GM08714 (cell line): Measurements from ENCODE around the gene SLC26A9.

Experiments used
- H3K4me3 ChIP-seq: fragments of 200-500 bp; sonication (Bioruptor generic); 2 replicates; pipeline ENCODE4 v1.5.1; 2014; ENCODE audit warnings: mild to moderate bottlenecking, low read length, inconsistent platforms
- ZNF274 ChIP-seq: IDR thresholded peaks from 2 replicates; pipeline ENCODE4 v1.6.1; 2012; ENCODE audit warnings: mild to moderate bottlenecking, low read depth, low read length

Gene SLC26A9

DNA sequence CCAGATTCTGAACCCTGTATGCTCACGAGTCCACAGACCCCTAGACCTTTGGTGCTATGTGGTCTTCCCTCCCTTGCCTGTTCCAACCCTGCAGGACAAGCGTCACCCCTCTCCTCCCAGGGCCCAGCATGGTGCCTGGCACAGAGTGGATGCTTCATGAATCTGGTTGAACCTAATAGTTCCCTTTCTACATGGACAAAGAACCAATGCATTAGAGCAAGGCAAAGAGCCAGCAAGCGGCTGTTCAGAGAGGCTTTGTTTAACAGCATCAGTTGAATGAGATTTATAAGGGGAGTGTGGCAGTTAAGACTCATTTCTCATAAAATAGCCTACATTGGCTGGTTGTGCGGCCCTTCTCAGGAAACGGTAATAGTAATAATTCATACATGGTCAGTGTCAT is 14.9 kb downstream of the SLC26A9 start:
- no peak for TF ChIP-seq ZNF274

DNA sequence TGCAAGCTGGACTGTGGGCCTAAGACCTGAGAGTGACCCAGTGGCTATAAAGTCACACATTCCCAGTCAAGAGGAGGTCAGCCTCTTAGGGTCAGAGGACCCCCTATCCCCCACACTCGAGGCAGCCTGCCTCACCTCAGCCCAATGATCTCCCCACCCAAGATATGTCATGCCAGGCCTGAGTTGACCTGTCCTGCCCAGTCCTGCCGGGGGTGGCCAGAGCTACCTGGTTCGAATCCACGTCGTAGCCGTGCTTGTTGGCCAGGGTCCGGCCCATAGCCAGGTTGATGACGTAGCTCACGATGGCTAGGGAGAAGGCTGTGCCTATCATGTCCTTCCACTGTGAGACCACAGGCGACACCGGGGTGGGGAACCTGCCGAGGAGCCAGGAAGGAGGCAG is 15.6 kb downstream of the SLC26A9 start:
- no peak for TF ChIP-seq ZNF274
- no peak overlapping the region for H3K4me3 ChIP-seq

More for the DNA sequence above, 14.9 kb downstream of the SLC26A9 start:
- H3K4me3 ChIP-seq, result no peak overlapping the region

GRCh38 chr1:205927247-205927646 is 16.0 kb downstream of the SLC26A9 start:
- no peak for TF ChIP-seq ZNF274
- no peak overlapping the region for H3K4me3 ChIP-seq

DNA sequence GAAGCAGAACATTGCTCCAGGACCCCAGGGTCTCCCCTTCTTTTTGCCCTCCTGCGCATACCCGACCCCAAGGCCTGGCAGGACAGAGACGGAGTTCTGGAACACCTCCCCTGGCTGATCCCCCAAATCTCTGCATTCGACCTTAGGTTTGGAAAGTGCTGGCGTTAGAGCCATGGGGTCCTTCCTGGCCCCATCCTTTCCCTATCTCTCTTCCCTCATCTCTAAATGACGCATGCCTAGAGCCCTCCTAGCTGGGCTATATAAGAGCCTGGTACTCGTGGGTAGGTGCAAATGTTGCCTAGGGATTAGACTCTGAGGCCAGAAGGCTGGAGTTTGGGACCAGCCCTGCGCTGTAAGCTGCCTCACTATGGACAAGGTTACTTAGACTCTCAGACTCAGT is 16.6 kb downstream of the SLC26A9 start:
- H3K4me3 ChIP-seq, result no peak overlapping the region
- TF ChIP-seq ZNF274, result no peak

DNA sequence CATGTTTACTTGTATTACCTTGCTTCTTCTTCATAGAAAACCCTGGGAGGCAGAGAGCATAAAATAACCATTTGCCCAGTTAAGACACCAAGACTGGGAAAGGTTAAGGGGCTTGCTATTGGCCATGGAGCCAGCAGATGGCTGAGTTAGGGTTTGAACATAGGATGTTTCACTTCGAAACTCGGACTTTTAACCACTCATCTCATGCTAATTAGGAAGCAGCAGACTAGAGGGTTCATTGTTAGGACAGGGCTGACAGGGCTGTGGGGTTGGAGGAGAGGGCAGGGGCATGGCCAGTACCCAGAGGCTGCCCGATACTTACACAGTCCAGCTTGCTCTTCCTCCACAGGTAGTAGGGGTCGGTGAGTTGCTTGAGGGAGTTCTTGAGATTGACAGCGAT is 17.0 kb downstream of the SLC26A9 start:
- no peak for TF ChIP-seq ZNF274
- H3K4me3 ChIP-seq, result no peak overlapping the region

GRCh38 chr1:205925736-205926135 is 17.5 kb downstream of the SLC26A9 start:
- H3K4me3 ChIP-seq, result no peak overlapping the region
- TF ChIP-seq ZNF274, result no peak

DNA sequence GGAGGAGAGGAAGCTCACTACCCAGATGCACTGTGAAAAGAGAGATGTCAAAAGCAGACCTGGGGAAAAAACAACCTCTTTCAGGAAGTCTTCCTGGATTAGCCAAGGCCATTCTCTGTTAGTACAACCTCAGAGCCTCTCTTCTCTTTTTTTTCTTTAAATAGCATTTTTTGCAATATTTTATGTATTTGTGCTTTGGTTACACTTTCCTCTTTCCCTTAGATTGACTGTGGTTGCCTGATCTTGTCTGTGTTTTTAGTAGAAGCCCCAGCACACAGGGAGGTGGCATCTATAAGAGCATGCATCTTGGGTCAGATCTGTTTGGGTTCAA is 18.8 kb downstream of the SLC26A9 start:
- H3K4me3 ChIP-seq, result no peak overlapping the region
- no peak for TF ChIP-seq ZNF274

DNA sequence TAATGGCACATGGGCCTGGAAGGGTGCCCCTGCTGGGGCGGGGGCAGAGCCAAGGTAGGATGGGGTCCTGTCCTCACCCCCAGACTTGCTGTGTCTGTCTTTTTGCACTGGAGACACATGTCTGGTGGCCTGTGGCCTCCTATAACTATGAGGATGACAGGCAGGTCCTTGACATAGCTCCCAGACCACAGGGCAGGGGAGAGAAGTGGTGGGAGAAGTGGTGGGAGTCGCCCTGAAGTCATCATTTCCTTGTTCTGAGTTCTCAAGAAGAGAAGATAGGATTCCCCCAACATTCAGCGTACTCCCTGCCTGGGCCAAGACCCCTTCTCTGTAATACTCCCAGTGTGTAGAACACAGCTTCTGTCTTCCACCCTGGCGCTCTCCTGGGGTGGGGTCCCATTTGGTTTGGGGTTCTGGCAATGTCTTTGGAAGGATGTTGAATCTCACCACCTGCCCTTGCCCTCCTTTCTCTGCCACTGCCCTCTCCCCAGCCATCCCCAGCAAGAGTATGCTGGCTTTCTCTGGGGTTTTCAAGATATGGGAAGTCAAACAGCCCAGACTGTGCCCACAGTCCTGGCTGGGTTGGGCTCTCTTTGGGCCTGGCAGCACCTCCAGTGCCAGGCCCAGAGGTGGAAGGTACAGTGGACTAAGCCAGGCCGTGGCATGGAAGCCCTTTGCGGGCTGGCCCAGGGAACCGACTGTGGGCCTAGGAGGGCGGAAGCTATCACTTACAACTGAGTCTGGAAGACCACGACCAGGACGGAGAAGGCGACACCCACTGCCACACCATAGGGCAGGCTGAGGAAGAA is 19.4 kb downstream of the SLC26A9 start:
- no peak overlapping the region for H3K4me3 ChIP-seq
- no peak for TF ChIP-seq ZNF274

GRCh38 chr1:205922806-205923205 is 20.4 kb downstream of the SLC26A9 start:
- no peak overlapping the region for H3K4me3 ChIP-seq
- no peak for TF ChIP-seq ZNF274

- no peak overlapping the region for H3K4me3 ChIP-seq
These were observed 20.9 kb downstream of the SLC26A9 start for GRCh38 chr1:205922314-205922713.

DNA sequence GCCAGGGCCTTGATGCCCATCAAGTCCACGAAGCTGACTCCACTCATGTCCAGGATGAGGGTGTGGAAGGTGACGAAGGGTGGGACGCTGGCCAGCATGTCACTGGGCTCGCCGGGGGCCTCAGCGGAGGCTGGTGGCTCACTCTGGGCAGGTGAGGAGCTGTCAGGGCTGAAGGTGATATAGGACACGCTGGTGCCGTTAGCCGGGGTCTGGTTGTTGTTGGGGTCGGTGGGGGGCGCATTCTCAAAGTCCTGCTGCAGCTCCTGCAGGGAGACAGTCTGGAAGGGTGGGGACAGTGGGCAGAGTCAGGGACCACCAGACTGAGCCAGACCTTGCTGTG is 21.7 kb downstream of the SLC26A9 start:
- TF ChIP-seq ZNF274, result no peak
- no peak overlapping the region for H3K4me3 ChIP-seq

More at GRCh38 chr1:205922314-205922713, 20.9 kb downstream of the SLC26A9 start:
- TF ChIP-seq ZNF274, result no peak

GRCh38 chr1:205920861-205921569 is 22.2 kb downstream of the SLC26A9 start:
- no peak for TF ChIP-seq ZNF274
- H3K4me3 ChIP-seq, result no peak overlapping the region

GRCh38 chr1:205920159-205920558 is 23.1 kb downstream of the SLC26A9 start:
- no peak for TF ChIP-seq ZNF274
- no peak overlapping the region for H3K4me3 ChIP-seq

- no peak overlapping the region for H3K4me3 ChIP-seq
- TF ChIP-seq ZNF274, result no peak
These were observed 24.1 kb downstream of the SLC26A9 start for GRCh38 chr1:205918955-205919746.
